IMR-90 (cell line): ENCODE data around the gene ABL2.

Experiments used
- BHLHE40 ChIP-seq: fragments of 150-350 bp; IDR thresholded peaks from 2 replicates; pipeline ENCODE4 v1.6.1; 2016; ENCODE audit warnings: mild to moderate bottlenecking, low read depth, low read length
- CEBPB ChIP-seq: IDR thresholded peaks from 2 replicates; pipeline ENCODE4 v1.6.1; 2012; ENCODE audit warnings: low read depth, low read length, improper control_type of control experiment
- CTCF ChIP-seq: conservative IDR thresholded peaks from 2 replicates; pipeline ENCODE4 v1.5.1; 2012; ENCODE audit warnings: mild to moderate bottlenecking, low read depth, low read length, improper control_type of control experiment
- ELK1 ChIP-seq: fragments of 150-350 bp; IDR thresholded peaks from 2 replicates; pipeline ENCODE4 v1.6.1; 2016; ENCODE audit warnings: low read depth, mild to moderate bottlenecking, low read length, moderate library complexity, borderline replicate concordance
- FOS ChIP-seq: fragments of 150-350 bp; IDR thresholded peaks from 2 replicates; pipeline ENCODE4 v1.6.1; 2016; ENCODE audit warnings: low read depth, low read length
- MAFK ChIP-seq: IDR thresholded peaks from 2 replicates; pipeline ENCODE4 v1.6.1; 2012; ENCODE audit warnings: low read depth, low read length, improper control_type of control experiment
- POLR2A ChIP-seq: IDR thresholded peaks from 2 replicates; pipeline ENCODE4 v1.6.1; 2012; ENCODE audit warnings: mild to moderate bottlenecking, low read depth, low read length
- RAD21 ChIP-seq: IDR thresholded peaks from 2 replicates; pipeline ENCODE4 v1.6.1; 2012; ENCODE audit warnings: low read length, improper control_type of control experiment
- RCOR1 ChIP-seq: IDR thresholded peaks from 2 replicates; pipeline ENCODE4 v1.6.1; 2012; ENCODE audit warnings: mild to moderate bottlenecking, low read length, improper control_type of control experiment; ENCODE audit not compliant: insufficient replicate concordance
- RFX5 ChIP-seq: IDR thresholded peaks from 2 replicates; pipeline ENCODE4 v1.8.0; 2012; ENCODE audit warnings: low read depth, mild to moderate bottlenecking, low read length, moderate library complexity
- USF2 ChIP-seq: fragments of 150-350 bp; IDR thresholded peaks from 2 replicates; pipeline ENCODE4 v1.6.1; 2017; ENCODE audit warnings: mild to moderate bottlenecking, antibody characterized with exemption, low read length, low read depth

- TF ChIP-seq CTCF = peak; percentile 68
- TF ChIP-seq CEBPB = no peak
- TF ChIP-seq MAFK = no peak
- TF ChIP-seq RAD21 = peak; percentile 73
- no peak for TF ChIP-seq RFX5
- no peak for TF ChIP-seq FOS
- no peak for TF ChIP-seq POLR2A
- TF ChIP-seq ELK1 = no peak
- no peak for TF ChIP-seq USF2
- no peak for TF ChIP-seq RCOR1
- TF ChIP-seq BHLHE40 = no peak
Measured at GRCh38 chr1:179251675-179252074, 22.2 kb upstream of the ABL2 start.
